GM19239 (cell line): ENCODE results near the gene PIM3.

Experiments used
- DNase-seq: peaks from one replicate; pipeline ENCODE4 v3.0.0; 2011; ENCODE audit warnings: low spot score; ENCODE audit not compliant: insufficient read length
- FAIRE-seq: peaks from 2 replicates; lab custom pipeline; 2011; peaks lifted over from hg19 to GRCh38; lab: Jason Lieb, UNC

The PIM3 gene

DNA sequence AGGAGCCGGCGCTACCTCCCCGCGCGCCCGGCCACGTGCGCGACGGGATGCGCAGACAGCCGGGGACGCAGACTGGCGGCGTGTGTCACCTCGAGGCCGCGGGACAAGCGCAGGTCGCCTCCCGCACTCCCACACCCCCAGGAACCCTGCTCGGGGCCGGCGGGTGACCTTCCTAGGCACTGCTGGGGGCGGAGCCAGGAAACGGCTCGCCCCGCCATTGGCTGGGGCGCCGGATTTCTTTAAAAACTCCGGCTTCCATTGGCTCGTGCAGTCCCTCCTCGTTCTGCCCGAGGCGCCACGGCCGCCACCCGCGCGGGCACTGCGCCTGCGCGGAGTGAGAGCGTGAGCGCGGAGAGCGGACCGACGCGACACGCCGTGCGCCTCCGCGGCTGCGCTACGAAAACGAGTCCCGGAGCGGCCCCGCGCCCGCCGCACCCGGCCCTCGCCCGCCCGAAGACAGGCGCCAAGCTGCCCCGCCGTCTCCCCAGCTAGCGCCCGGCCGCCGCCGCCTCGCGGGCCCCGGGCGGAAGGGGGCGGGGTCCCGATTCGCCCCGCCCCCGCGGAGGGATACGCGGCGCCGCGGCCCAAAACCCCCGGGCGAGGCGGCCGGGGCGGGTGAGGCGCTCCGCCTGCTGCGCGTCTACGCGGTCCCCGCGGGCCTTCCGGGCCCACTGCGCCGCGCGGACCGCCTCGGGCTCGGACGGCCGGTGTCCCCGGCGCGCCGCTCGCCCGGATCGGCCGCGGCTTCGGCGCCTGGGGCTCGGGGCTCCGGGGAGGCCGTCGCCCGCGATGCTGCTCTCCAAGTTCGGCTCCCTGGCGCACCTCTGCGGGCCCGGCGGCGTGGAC lies at the start of gene PIM3:
Gene PIM3, plus strand, starts transcription at position 614 of the 846 bp plus-strand sequence. Its CDS starts 176 bp downstream, at position 790.
- DNase-seq (peak; percentile 100), FAIRE-seq (peak; percentile 89)

- FAIRE-seq (no peak), DNase-seq (no peak)
Observed at GRCh38 chr22:49911881-49912625, 48.5 kb upstream of the PIM3 start.

- DNase-seq (no peak), FAIRE-seq (no peak)
Observed at GRCh38 chr22:49913026-49913425, 47.5 kb upstream of the PIM3 start.

- no peak for FAIRE-seq
Observed at GRCh38 chr22:49913446-49913845, 47.1 kb upstream of the PIM3 start.

GRCh38 chr22:49914256-49914655 lies 46.3 kb upstream of the PIM3 start:
- no peak for FAIRE-seq
- no peak for DNase-seq

More at GRCh38 chr22:49913446-49913845, 47.1 kb upstream of the PIM3 start:
- DNase-seq = no peak

GRCh38 chr22:49915610-49916009 lies 45.0 kb upstream of the PIM3 start:
- FAIRE-seq = no peak

DNA sequence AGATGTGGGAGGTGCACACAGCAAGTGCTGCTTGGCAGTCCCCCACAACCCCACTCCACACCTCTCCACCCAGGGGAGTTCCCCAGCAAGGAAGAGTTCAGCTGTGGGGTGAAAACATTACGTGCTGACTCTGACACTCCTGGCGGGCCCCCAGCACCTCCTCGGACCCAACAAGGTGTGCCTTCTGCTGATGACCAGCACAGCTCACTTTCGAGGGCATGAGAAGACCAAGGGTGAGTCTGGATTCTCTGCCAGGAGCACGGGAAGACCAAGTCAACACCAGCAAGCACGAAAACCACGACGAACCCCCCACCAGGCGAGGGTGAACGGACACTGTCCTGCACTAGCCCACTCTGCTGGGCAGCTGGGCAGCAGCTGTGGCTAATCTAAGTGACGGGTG lies 43.7 kb upstream of the PIM3 start:
- DNase-seq (no peak), FAIRE-seq (no peak)

More at GRCh38 chr22:49915610-49916009, 45.0 kb upstream of the PIM3 start:
- DNase-seq = no peak

DNA sequence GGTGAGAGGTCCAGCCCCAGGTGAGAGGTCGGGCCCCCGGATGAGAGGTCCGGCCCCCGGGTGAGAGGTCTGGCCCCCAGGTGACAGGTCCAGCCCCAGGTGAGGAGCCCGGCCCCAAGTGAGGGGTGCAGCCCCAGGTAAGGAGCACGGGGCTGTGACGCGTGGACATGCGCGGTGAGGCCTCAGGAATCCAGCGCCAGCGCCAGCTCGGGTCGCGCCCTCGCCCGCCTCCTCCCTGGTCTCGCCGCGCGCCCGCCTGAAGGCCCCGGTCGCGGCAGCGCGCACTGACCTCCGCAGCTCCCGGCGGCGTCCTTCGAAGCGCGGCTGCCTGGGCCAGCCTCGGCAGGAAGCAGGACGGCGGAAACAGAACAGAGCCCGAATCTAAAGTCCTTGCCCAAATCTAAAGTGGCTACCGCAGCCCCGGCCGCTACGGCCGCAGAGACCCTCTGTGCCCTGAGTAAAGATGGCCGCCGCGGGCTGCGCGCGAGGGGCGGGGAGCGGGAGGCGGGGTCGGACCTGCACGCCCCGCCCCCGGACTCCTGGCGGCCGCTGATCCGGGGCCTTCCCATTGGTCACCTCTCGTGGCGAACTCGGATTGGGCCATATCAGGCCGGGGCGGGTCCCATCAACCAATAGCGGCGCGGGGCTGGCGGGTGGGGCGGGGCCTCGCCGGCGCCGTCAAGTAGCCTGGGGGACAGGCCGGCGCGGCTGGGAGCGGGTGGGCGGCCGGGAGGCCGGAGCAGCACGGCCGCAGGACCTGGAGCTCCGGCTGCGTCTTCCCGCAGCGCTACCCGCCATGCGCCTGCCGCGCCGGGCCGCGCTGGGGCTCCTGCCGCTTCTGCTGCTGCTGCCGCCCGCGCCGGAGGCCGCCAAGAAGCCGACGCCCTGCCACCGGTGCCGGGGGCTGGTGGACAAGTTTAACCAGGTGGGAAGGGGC lies 42.3 kb upstream of the PIM3 start, which contains the start of the genes ALG12 and CRELD2:
Gene ALG12, minus strand, starts transcription at position 465 of the 937 bp plus-strand sequence. CDS start 4,673 bp downstream, outside the sequence.
Gene CRELD2, plus strand, starts transcription at position 661 of the 937 bp plus-strand sequence. Its CDS starts 136 bp downstream, at position 797.
- DNase-seq (peak; percentile 99), FAIRE-seq (peak; percentile 100)

GRCh38 chr22:49918911-49919881 lies 41.4 kb upstream of the PIM3 start:
- DNase-seq (no peak), FAIRE-seq (no peak)

DNA sequence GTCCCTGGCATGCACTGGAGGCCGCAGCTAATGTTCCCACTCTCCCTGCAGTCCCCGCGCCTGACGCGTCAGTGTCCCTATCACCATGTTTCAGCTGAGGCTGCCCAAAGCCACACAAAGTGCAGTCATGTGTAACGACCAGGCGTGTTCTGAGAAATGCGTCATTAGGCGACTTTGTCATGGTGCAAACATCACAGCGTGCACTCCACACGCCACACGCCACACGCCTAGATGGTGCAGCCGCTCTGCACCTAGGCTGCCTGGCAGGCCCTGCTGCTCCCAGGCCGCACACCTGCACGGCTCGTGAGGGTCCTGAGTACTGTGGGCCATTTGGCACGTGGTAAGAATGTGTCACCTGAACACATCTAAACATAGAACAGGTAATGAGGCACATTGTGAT lies 39.7 kb upstream of the PIM3 start:
- DNase-seq (no peak), FAIRE-seq (no peak)

GRCh38 chr22:49921508-49922278 lies 38.9 kb upstream of the PIM3 start:
- no peak for FAIRE-seq
- DNase-seq = no peak

DNA sequence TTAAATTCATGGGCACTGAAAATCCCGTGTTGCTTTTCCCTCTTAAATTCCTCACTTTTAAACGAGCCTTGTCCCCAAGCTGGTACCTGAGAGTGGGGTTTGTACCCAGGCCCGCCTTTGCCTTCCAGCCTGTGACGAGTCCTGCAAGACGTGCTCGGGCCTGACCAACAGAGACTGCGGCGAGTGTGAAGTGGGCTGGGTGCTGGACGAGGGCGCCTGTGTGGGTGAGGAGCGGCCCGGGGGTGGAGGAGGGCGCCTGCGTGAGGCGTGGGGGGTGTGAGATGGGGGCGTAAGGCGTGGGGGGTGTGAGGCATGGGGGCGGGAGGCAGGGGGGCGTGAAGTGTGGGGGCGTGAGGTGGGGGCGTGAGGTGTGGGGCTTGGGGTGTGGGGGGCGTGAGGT lies 38.1 kb upstream of the PIM3 start:
- no peak for DNase-seq
- FAIRE-seq = no peak

GRCh38 chr22:49922926-49923325 lies 37.6 kb upstream of the PIM3 start:
- no peak for DNase-seq
- FAIRE-seq = no peak

GRCh38 chr22:49923445-49923844 lies 37.1 kb upstream of the PIM3 start:
- FAIRE-seq = no peak
- no peak for DNase-seq

GRCh38 chr22:49924113-49924833 lies 36.3 kb upstream of the PIM3 start:
- no peak for FAIRE-seq

GRCh38 chr22:49925525-49926128 lies 34.9 kb upstream of the PIM3 start:
- DNase-seq (peak; percentile 72), FAIRE-seq (peak; percentile 94)

More at GRCh38 chr22:49924113-49924833, 36.3 kb upstream of the PIM3 start:
- no peak for DNase-seq

- DNase-seq = no peak
- FAIRE-seq = no peak
Observed at GRCh38 chr22:49926916-49927315, 33.7 kb upstream of the PIM3 start.
